GM19467 (cell line): ENCODE measurements around the gene ROBO2.

Experiments
- ATAC-seq: cut with Tn5 transposase; IDR thresholded peaks from one replicate; pipeline ENCODE4 v1.9.1; 2021; ENCODE audit warnings: mild to moderate bottlenecking, moderate library complexity; ENCODE audit not compliant: unreplicated experiment

ROBO2 gene

DNA sequence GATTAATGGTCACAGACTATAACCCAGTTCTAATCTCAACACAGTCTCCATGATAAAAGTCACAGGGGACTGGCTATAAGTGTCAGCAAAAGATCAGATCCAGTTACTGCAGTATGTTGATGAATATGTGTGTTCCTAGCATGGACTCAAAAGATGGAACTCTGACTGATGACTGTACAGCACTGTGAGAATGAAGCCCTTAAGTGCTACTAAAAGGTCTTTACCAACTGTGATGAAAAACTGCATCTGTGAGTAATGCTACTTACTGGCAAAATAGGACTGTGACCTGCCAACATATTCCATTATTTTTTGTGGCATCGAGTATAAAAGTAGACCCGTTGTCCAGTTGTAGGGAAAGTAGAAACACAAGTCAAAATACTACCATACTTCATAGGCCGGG, 284.2 kb downstream of the ROBO2 start:
- no peak for ATAC-seq

DNA sequence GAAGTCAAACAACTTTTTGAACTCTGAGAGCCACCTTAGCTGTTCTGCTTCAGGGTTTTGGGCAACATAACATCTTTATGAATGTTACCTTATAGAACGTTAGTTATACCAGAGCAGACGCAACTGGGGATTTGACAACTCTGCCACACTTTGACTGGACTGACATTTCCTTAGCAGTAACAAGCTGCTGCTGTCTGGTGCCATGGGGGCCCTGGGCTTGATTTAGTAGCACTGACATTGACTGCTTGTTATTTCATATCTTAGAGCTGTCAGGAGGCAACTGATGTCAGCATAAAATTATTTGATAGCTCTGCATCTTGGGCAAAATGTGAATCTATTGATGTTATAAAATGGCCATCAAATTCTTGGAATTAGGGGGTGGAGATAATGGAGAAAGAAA, 285.4 kb downstream of the ROBO2 start:
- no peak for ATAC-seq

DNA sequence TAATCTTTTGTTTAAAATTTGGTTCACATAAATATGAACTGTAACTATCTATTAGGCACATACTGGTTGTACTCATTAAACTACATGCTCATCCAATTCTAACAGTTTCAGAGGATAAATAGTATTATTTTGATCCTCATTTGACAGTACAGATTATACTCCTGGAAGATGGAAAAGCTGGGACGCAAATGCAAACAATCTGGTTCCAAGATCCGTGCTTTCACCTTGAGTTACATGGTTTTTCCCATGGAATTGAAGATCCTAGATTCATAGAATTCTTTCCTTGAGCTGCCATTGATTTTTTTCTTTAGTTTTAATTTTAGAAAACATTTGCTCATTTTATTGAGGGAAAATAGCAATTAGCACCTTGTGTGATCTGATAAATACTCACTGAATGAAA, 285.8 kb downstream of the ROBO2 start:
- ATAC-seq: no peak

DNA sequence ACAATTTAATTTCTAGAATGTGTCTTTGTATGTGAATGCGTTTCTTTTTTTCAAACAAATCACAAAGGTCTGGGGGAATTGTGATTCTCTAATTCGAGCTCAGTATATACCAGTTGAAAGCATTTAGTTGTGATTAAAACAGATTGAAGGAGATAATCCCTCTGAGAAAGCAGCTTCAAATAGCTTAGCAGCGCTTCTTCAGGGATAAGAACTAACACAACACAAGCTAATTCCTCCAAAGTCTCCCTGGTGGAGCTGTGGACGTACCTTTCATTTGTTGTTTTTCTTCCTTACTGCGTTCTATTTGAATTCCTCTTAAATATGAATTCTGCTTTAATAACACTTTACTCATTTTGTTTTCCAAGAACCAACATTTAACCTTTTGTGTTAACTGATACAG, 286.7 kb downstream of the ROBO2 start:
- no peak for ATAC-seq

DNA sequence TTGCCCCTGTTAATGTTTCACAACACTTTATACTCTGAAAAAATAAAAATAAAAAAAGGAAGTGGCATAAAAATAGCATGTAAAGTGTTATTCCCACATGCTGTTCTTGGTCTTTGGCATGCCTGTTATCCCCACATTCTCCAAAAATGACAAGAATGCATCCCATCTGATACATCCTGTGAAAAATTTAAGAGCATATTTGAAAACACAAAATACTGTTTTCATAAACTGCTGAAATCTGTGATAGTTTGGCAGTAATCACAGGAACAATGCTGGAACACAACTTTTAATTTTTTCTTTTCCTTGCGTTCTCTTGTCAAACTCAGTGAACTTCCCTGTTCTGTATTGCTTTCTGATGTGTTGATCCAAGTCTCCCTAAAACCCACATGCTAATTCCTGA, 288.8 kb downstream of the ROBO2 start:
- ATAC-seq: no peak

DNA sequence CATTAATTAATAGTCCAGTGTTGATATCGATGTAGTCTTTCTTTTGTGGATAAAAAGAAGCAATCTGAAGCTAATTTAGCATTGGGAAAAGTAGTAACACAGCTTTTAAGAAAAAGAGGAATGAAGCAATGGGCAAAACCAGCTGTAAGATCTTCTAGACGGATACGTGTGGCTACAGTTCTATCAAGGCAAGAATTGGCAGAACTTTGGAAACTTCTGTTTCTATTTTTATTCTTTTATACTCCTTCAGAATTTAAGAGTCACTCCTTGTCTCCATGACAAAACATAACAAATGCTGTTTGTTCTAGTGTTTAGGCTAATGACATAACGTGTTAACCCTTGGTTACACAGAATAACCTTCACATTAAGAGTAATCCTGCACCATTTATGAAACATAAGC, 289.2 kb downstream of the ROBO2 start:
- no peak for ATAC-seq

DNA sequence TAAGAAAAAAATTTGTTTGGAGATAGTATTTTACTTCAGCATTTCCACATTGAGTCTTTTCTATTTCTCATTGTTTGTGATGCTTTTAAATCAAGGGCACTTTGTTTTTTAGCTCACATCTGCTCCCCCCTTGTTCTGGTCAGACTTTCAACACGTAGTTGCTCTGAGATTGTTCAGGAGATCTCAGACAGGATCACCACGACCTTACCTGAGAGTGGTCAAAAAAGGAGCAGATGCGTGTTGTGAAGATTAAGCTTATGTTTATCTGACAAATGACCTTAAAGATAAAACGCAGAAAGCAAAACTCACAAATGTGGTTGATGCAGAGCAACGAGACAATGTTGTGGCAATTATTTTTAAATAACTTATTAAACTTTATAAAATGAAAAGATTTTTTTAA, 298.3 kb downstream of the ROBO2 start:
- ATAC-seq: no peak

DNA sequence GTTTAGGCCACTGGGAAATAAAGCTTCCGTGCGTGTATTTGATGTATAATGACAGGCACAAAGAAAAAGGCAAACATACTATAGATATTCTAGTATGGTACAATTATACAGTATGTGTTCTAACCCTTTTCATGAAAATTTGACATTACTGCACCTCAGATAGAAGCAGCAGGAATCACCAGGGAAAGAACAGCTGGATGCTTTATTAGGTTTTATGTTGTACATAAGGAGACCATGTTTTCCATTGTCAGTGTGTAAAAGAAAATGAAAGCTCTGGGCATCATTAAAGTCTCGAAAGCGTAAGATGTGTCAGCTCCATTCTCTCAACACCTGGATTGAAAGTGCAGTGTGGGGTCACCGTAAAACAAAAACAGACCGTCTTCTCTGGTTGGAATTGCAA, 302.1 kb downstream of the ROBO2 start:
- no peak for ATAC-seq

DNA sequence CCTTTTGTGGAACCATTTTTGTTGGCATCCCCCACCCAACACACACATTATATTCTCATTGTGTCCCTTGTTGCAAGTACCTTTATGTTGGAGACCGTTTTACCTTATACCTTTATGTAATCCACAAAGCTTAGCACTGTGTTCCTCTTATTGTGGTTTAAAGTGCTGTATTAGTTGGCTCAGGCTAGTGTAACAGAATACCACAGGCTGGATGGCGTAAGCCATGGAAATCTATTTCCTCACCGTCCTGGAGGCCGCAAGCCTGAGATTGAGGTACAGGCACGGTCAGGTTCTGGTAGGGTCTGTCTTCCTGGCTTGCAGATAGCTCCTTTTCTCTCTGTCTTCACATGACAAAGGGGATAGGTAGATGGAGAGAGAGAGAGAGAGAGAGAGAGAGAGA, 302.8 kb downstream of the ROBO2 start:
- ATAC-seq: no peak

DNA sequence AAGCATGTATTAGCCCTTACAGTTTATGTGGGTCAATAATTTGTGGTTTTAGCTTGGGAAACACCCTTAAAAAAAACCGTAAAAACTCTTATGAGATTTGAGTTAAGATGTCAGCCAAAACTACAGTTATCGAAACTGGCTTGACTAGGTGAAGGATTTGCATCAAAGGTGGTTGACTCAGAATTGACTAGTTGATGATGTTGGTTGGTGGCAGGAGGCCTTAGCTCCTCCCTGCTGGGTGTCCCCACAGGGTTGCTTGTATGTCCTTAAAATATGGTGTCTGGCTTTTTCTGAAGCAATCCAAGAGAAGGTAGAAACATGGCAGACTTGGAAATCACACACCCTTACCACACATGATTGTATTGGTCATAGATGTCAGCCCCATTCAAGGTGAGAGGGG, 305.1 kb downstream of the ROBO2 start:
- ATAC-seq: no peak

DNA sequence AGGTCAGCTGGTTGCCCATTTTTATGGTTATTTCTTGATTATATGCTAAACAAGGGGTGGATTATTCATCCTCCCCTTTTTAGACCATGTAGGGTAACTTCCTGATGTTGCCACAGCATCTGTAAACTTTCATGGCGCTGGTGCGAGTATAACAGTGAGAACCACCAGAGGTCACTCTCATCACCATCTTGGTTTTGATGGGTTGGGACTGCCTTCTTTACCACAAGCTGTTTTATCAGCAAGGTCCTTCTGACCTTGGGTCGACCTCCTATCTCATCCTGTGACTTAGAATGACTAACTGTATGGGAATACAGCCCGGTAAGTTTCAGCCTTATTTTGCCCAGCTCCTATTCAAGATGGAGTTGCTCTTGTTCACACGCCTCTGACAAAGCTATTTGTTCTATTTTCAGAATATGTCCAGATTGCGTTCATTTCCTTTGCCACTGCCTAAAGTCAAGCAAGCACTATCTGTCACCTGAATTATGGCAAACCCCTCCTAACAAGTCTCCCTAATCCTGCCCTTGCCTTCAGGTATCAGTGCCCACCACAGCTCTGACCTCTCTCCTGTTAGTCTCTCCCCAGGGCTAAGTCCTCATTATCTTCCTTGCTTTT, 308.5 kb downstream of the ROBO2 start:
- ATAC-seq: no peak

DNA sequence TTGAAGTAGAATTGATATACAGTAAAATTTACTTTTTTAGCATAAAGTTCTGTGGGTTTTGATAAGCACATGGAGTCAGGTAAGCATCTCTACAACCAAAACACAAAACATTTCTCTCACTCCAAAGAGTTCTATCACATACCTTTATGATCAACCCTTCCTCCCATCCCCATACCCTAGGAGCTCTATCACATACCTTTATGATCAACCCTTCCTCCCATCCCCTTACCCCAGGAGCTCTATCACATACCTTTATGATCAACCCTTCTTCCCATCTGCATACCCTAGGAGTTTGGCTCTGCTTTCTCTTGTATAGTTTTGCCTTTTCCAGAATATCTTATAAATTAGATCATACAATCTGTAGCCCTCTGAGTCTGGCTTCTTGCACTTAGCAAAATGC, 315.1 kb downstream of the ROBO2 start:
- ATAC-seq: no peak

DNA sequence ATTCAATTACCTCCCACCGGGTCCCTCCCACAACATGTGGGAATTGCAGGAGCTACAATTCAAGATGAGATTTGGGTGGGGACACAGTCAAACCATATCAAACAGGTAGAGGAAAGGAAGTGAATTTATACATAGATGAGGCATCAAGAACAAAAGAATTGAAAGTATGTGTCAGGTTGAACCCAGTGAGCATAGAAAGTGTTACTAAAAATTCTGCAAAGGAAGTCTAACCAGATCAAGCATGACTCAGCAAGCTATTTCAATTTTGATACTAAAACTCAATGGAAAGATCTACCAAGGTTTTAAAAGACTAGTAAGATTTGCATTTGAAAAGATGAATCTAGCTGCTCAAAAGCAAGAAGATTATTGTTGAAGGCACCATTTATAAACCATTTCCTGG, 323.0 kb downstream of the ROBO2 start:
- ATAC-seq: no peak

DNA sequence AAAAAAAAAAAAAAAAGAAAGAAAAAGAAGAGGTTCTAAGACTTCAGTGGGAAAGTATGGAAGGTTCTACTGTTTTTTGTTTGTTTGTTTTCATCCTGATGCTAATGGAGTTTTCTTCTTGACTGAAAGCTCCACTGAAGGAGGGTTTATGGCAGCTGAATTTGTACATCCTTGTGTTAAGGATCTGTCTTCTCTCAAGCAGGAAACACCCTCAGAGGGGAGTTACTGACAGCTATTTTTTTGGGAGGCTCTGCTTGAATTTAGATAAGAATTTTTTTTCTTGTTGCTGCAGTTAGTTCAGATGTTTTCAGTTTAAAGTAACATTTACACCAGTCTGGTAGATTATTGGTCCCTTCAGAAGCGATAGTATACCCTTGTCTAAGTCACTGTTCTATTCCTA, 325.3 kb downstream of the ROBO2 start:
- ATAC-seq: no peak

DNA sequence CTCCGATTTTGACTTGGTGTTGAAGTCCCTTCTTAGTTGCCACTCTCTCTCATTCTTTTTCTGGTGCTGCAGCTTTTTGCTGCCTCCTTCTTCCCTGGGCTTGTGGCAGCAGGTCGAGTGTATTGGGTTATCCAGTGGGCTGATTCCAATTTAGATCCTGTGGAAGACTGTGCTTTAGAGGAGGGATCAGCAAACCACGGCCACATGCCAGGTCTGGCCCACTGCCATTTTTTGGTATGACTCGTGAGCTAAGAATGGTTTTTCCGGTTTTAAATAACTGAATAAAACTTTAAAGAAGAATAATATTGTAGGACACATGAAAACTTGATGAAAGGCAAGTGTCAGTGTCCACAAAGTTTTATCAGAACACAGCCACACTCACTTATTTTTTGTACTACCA, 330.5 kb downstream of the ROBO2 start:
- ATAC-seq: no peak

DNA sequence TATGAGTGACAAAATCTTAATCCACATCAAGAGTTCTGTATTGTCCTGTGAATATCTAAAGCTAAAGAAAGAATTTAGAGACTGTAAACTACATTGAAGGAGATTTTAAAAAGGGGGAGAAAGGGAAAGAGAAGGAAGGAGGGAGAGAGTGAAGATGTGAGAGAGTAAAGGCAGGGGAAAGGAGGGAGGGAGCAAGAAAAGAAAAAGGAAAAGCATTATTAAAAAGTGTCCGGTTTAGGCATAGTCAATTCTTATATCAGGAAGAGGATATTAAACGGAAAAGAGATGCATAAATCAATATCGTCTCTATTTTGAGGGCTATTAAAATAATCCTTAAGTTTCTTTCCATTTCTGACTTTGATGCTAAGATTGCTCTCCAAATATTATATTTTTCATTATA, 332.1 kb downstream of the ROBO2 start:
- ATAC-seq: no peak

DNA sequence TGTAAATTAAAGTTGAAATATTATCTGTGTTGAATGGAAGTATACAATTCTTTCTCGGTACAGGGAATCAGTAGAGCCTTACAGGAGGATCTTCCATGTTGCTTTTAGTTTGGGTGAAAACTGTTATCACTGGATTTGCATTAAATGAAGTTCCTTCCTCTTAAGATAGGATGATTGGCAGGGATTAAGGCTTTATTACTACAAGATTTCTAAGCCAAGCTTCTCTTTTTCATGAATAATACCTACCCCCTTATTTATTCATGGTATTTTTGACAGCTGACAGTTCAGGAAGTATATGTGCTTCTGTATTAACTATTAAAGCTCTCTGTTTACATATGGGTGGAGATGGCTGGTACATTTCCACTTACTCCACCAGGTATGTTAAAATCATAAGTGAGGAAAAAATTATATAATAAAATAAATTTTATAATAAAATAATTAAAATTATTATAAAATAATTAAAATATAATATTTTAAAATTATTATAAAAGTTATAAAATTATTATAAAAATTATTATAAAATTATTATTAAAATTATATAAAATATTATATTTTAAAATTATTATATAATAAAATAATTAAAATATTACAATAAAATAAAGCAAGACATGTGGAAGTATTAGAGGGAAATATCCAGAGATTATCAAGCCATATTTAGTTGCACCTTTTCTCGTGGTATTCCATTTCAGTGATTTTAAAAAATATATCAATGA, 332.9 kb downstream of the ROBO2 start:
- ATAC-seq: no peak

DNA sequence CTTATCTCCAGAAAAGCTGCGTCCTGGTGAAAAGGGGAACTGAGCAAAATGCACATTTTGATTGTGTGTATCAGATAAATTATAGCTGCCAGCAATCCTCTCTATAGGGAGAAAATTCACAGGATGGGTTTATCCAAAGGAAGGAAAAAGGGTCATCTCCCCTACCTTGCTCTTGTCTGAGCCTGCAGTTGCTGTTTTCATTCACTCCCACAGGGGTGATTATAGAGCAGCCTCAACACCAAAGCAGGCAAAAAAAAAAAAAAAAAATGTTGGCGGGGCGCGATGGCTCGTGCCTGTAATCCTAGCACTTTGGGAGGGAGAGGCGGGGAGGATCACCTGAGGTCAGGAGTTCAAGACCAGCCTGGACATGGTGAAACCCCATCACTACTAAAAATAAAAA, 333.7 kb downstream of the ROBO2 start:
- ATAC-seq: no peak

DNA sequence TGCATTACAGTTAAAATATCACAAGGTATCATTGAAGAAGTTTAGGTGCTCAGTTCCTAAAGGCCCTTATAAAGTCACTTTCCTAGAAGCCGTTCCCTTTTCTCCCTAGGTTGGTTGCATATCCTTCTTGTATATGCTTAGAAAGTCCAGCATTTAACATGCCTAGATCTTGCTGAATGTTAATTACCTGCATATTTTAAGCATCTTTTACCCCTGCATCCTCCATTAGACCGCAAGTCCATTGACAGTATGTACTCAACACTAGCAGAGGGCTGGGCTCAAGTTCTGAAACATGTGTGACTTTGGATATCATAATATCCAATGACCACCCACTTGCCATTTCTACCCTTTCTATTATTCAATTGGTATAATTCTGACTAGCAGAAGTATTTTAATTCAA, 336.6 kb downstream of the ROBO2 start:
- ATAC-seq: no peak

DNA sequence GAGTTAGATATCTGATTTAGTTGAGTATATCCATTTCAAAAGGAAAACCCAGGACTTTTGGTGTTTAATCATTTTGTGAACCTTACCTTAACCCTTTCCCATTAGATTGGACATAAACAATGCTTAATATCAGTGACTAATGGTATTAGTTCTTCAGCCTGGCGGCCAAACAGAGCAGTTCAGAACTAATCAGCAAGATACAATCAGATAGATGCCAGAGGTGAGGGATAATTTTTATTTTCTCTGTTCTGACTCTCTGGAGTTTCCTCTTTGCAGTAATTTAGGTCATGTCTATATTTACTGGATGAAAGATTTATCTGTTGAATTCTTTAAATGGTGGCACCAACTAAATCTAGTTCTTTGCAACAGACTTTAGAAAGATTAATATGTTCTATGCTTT, 337.8 kb downstream of the ROBO2 start:
- ATAC-seq: no peak

DNA sequence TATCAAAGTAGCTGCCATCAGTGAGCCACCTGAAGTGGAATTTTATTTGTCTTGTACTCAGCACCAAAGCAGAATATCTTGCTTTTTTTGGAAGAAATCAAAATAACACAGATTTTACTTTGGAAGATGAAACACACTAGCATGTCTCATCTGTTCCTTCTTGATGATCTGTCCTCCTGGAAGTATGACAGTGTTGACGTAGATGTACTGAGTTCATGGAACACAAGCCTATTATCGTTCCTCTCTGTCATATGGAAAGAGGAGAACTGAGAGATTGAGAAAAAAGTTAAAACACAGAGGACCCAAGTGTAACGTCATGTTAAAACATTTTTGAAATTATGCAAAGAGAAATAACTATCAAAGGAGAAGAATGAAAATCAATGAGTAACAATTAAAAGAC, 340.2 kb downstream of the ROBO2 start:
- no peak for ATAC-seq

DNA sequence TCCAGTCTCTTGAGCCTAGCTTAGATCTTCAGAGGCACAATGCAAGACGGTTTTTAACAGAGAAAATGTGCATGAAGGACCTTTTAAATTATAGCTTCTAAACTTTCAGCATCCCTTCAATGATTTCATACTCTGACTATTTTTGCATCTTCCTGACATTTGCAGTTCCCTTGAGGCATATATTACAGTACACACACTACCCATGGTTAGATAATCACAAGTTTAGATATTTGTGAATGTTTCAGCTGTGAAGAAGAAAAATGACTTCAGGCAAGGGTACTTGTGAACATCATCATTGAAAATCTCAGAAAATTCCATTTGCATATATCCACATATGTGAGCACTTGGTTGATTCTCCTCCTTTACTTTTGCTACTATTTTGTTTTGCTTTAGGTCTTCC, 341.5 kb downstream of the ROBO2 start:
- ATAC-seq: no peak

DNA sequence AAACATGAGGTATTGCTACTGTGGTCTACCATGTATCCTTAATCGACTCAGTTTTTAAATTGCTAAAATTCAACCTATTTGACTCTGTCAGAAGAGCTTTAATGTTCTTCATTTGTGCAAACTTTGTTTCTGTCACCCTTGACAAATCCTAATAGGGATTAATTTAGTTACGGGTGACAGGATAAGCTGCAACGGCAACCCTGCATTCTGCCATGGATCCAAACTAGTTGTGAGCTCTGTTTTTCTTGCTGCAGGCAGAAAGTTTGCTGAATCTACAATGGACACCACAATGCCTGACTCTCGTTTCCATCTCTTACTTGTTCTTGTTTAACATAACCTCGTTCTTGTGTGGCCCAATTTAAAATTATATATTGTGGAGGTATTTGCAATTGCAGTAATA, 352.3 kb downstream of the ROBO2 start:
- ATAC-seq: no peak
